ENCODE results near the gene HEXD.

The HEXD gene

GRCh38 chr17:82382933-82383255 lies 35.3 kb upstream of the HEXD start:
- DNase-seq, result no peak

GRCh38 chr17:82383411-82383810 lies 34.7 kb upstream of the HEXD start:
- no peak for DNase-seq

GRCh38 chr17:82384051-82384729 lies 34.0 kb upstream of the HEXD start:
- no peak for DNase-seq

GRCh38 chr17:82384730-82385481 lies 33.2 kb upstream of the HEXD start:
- no peak for DNase-seq

GRCh38 chr17:82385559-82386254 lies 32.4 kb upstream of the HEXD start:
- no peak for DNase-seq

GRCh38 chr17:82386255-82386831 lies 31.8 kb upstream of the HEXD start:
- DNase-seq, result no peak

GRCh38 chr17:82386881-82387704 lies 31.1 kb upstream of the HEXD start:
- DNase-seq, result no peak

- DNase-seq, result no peak
Measured at GRCh38 chr17:82387705-82388106, 30.4 kb upstream of the HEXD start.

- DNase-seq, result no peak
Measured at GRCh38 chr17:82388223-82388921, 29.8 kb upstream of the HEXD start.

GRCh38 chr17:82388922-82389283 lies 29.2 kb upstream of the HEXD start:
- DNase-seq, result no peak

GRCh38 chr17:82389379-82389778 lies 28.8 kb upstream of the HEXD start:
- DNase-seq, result no peak

- DNase-seq, result no peak
Measured at GRCh38 chr17:82390015-82390859, 27.9 kb upstream of the HEXD start.

- no peak for DNase-seq
Measured at GRCh38 chr17:82390860-82391435, 27.2 kb upstream of the HEXD start.

- no peak for DNase-seq
Measured at GRCh38 chr17:82391496-82392066, 26.6 kb upstream of the HEXD start.

GRCh38 chr17:82392209-82392920 lies 25.8 kb upstream of the HEXD start:
- no peak for DNase-seq

GRCh38 chr17:82392941-82393340 lies 25.2 kb upstream of the HEXD start:
- DNase-seq, result no peak

- DNase-seq, result no peak
Measured at GRCh38 chr17:82394278-82394677, 23.9 kb upstream of the HEXD start.

GRCh38 chr17:82396601-82397435 lies 21.3 kb upstream of the HEXD start:
- DNase-seq, result no peak
